DND-41 (cell line): Measurements from ENCODE around the gene PSMG4.

Experiments
- ATAC-seq: fragments of 200-7000 bp; cut with Tn5 transposase; 3 replicates; pipeline ENCODE4 v1.9.1; 2021; ENCODE audit warnings: low read depth; ENCODE audit not compliant: insufficient read depth
- DNase-seq: peaks from one replicate; pipeline ENCODE4 v3.0.0-alpha.2; 2020
- H2AFZ ChIP-seq: 2 replicates; pipeline ENCODE4 v1.6.0; 2012; ENCODE audit warnings: low read depth, low read length
- H3K27ac ChIP-seq: 2 replicates; pipeline ENCODE4 v1.5.1; 2012; ENCODE audit warnings: low read length, inconsistent platforms
- H3K27me3 ChIP-seq: fragments of 200-600 bp; sonication (generic); 2 replicates; pipeline ENCODE4 v1.6.0; 2012; ENCODE audit warnings: low read length, mild to moderate bottlenecking, inconsistent platforms; ENCODE audit not compliant: insufficient read depth, poor library complexity
- H3K36me3 ChIP-seq: 2 replicates; pipeline ENCODE4 v1.5.1; 2012; ENCODE audit warnings: low read length, inconsistent platforms; ENCODE audit not compliant: insufficient read depth
- H3K4me1 ChIP-seq: 2 replicates; pipeline ENCODE4 v1.5.1; 2012; ENCODE audit warnings: mild to moderate bottlenecking, low read length; ENCODE audit not compliant: insufficient read depth
- H3K4me2 ChIP-seq: 2 replicates; pipeline ENCODE4 v1.6.0; 2012; ENCODE audit warnings: mild to moderate bottlenecking, moderate library complexity, low read length, inconsistent platforms; ENCODE audit not compliant: insufficient read depth
- H3K4me3 ChIP-seq, 2 experiments: fragments of 200-600 bp in 1 of 2; shearing (Covaris generic) in 1 of 2; 2 replicates each; pipeline ENCODE4 v1.5.1; 2012 to 2016; ENCODE audit warnings: inconsistent platforms in 2 of 2, low read length in 2 of 2, mild to moderate bottlenecking in 2 of 2, low read depth in 1 of 2, moderate library complexity in 1 of 2
- H3K79me2 ChIP-seq: 2 replicates; pipeline ENCODE4 v1.6.0; 2012; ENCODE audit warnings: low read length, inconsistent platforms; ENCODE audit not compliant: insufficient read depth
- H3K9ac ChIP-seq: 2 replicates; pipeline ENCODE4 v1.6.0; 2012; ENCODE audit warnings: low read depth, mild to moderate bottlenecking, inconsistent platforms, low read length, moderate library complexity
- H3K9me3 ChIP-seq: 2 replicates; pipeline ENCODE4 v1.5.1; 2012; ENCODE audit warnings: low read length, moderate library complexity, mild to moderate bottlenecking, inconsistent platforms; ENCODE audit not compliant: insufficient read depth, severe bottlenecking
- H4K20me1 ChIP-seq: 2 replicates; pipeline ENCODE4 v1.6.0; 2012; ENCODE audit warnings: low read length; ENCODE audit not compliant: insufficient read depth
- EZH2 ChIP-seq: IDR thresholded peaks from 3 replicates; pipeline ENCODE4 v1.6.1; 2012; ENCODE audit warnings: borderline replicate concordance, low read depth, mild to moderate bottlenecking, moderate library complexity, low read length, inconsistent platforms; ENCODE audit not compliant: severe bottlenecking
- TF ChIP-seq, protein P1 (sequence below): IDR thresholded peaks from 2 replicates; pipeline ENCODE4 v1.5.1; 2012; ENCODE audit warnings: borderline replicate concordance, low read length, moderate library complexity, mild to moderate bottlenecking; ENCODE audit not compliant: poor library complexity, severe bottlenecking; ENCODE audit errors: extremely low read depth

PSMG4 gene

DNA sequence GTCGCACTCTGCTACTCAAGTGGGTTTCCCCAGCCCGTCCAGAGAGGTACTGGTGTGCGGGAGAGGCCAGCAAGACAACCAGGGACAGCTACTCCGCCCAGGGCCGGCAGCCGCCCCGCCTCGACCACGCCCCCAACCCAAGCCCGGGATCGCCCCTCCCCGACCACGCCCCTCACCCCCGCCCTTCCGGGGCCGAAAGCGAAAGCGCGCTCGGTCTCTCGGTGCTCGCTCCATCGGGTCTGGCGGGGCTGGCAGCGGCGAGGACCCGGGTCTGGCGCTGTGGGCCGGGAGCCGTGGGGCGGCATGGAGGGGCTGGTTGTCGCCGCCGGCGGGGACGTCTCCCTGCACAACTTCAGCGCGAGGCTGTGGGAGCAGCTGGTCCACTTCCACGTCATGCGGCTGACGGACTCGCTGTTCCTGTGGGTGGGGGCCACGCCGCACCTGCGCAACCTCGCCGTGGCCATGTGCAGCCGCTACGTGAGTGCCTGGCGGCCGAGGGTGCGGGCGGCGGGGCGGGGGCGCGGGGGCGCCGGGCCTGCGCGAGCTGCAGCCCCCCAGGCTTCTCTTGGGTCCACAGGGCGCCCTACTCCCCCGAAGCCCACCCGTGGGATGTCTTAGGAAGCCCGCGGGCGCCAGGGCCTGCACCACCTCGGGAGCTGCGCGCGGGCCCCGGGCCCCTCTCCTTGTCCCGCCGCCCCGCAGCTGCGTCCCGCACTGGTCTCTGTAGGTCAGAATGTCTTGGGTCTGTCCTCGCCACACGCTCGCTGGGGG, at the start of gene PSMG4:
Gene PSMG4 (plus strand): TSS at position 228 of the 771 bp plus-strand sequence. CDS start 76 bp downstream, at position 304.
- Histone ChIP-seq H3K9ac (peak within 1 kb of the TSS; percentile 95), H3K4me2 (peak within 1 kb of the TSS; percentile 97), H3K27ac (peak within 1 kb of the TSS; percentile 87), H3K4me1 (peaks cover 48% of the 10 kb centered on the region), H2AFZ (peak within 1 kb of the TSS; percentile 96), H3K4me3 (peak within 1 kb of the TSS; percentile 99 to 100), H3K9me3 (no peaks in the 10 kb centered on the region), H3K79me2 (peaks cover 52% of the 10 kb centered on the region), H3K36me3 (peaks cover 36% of the 10 kb centered on the region), H4K20me1 (peaks cover 43% of the 10 kb centered on the region), H3K27me3 (no peaks in the 10 kb centered on the region)
- DNase-seq (peak; percentile 91), ATAC-seq (peak; percentile 79)
- TF ChIP-seq, protein P1, sequence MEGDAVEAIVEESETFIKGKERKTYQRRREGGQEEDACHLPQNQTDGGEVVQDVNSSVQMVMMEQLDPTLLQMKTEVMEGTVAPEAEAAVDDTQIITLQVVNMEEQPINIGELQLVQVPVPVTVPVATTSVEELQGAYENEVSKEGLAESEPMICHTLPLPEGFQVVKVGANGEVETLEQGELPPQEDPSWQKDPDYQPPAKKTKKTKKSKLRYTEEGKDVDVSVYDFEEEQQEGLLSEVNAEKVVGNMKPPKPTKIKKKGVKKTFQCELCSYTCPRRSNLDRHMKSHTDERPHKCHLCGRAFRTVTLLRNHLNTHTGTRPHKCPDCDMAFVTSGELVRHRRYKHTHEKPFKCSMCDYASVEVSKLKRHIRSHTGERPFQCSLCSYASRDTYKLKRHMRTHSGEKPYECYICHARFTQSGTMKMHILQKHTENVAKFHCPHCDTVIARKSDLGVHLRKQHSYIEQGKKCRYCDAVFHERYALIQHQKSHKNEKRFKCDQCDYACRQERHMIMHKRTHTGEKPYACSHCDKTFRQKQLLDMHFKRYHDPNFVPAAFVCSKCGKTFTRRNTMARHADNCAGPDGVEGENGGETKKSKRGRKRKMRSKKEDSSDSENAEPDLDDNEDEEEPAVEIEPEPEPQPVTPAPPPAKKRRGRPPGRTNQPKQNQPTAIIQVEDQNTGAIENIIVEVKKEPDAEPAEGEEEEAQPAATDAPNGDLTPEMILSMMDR = no peak
- no peak for TF ChIP-seq EZH2

- no peak overlapping the region for H2AFZ ChIP-seq
- H3K9me3 ChIP-seq = no peaks in the 10 kb centered on the region
- no peaks in the 10 kb centered on the region for H3K79me2 ChIP-seq
- H3K27me3 ChIP-seq = peaks cover 24% of the 10 kb centered on the region
- H4K20me1 ChIP-seq = no peaks in the 10 kb centered on the region
- ATAC-seq (no peak), DNase-seq (no peak)
- no peak overlapping the region for H3K27ac ChIP-seq
- TF ChIP-seq, protein P1 = no peak
- no peak for TF ChIP-seq EZH2
- H3K9ac ChIP-seq = no peak overlapping the region
- no peaks in the 10 kb centered on the region for H3K36me3 ChIP-seq
- no peak overlapping the region for H3K4me2 ChIP-seq
- no peaks in the 10 kb centered on the region for H3K4me1 ChIP-seq
- no peak overlapping the region for H3K4me3 ChIP-seq
Observed at GRCh38 chr6:3209114-3210023, 49.4 kb upstream of the PSMG4 start.

GRCh38 chr6:3210024-3210610, 48.6 kb upstream of the PSMG4 start:
- Histone ChIP-seq H2AFZ (no peak overlapping the region), H3K4me2 (no peak overlapping the region), H3K9ac (no peak overlapping the region), H3K27ac (no peak overlapping the region), H3K79me2 (no peaks in the 10 kb centered on the region), H3K9me3 (no peaks in the 10 kb centered on the region), H4K20me1 (no peaks in the 10 kb centered on the region), H3K36me3 (no peaks in the 10 kb centered on the region), H3K27me3 (peaks cover 24% of the 10 kb centered on the region), H3K4me3 (no peak overlapping the region), H3K4me1 (no peaks in the 10 kb centered on the region)
- ATAC-seq = no peak
- TF ChIP-seq, protein P1 = no peak
- no peak for TF ChIP-seq EZH2
- no peak for DNase-seq
